DOHH2 (cell line): ENCODE measurements around the gene PDIA4.
"Not testable (repeated sequence)": the region's sequence is repeated elsewhere in the genome, so short reads cannot be mapped to it uniquely, and the experiment has no call there.

Source experiments
- H3F3A ChIP-seq: fragments of 200-600 bp; sonication (generic), shearing (Covaris generic); 2 replicates; pipeline ENCODE4 v1.6.0; 2016; ENCODE audit warnings: antibody characterized with exemption, mild to moderate bottlenecking; ENCODE audit not compliant: control insufficient read depth, insufficient read depth
- H3K27ac ChIP-seq: fragments of 200-600 bp; sonication (generic); 2 replicates; pipeline ENCODE4 v1.5.1; 2014; ENCODE audit warnings: low read depth, mild to moderate bottlenecking, low read length, moderate library complexity
- H3K27me3 ChIP-seq: fragments of 200-600 bp; sonication (generic); 2 replicates; pipeline ENCODE4 v1.6.1; 2014; ENCODE audit warnings: mild to moderate bottlenecking, low read length, mixed read lengths; ENCODE audit not compliant: control insufficient read depth
- H3K36me3 ChIP-seq: fragments of 200-600 bp; sonication (generic); 2 replicates; pipeline ENCODE4 v1.6.1; 2014; ENCODE audit warnings: mild to moderate bottlenecking, low read length, moderate library complexity, mixed read lengths; ENCODE audit not compliant: control insufficient read depth
- H3K4me1 ChIP-seq: fragments of 200-600 bp; sonication (generic); 2 replicates; pipeline ENCODE4 v1.6.1; 2014; ENCODE audit warnings: mild to moderate bottlenecking, low read length, mixed read lengths; ENCODE audit not compliant: control insufficient read depth
- H3K4me2 ChIP-seq: fragments of 200-600 bp; sonication (generic); 2 replicates; pipeline ENCODE4 v1.6.0; 2014; ENCODE audit warnings: mild to moderate bottlenecking, low read length, moderate library complexity
- H3K4me3 ChIP-seq: fragments of 200-600 bp; sonication (generic); 2 replicates; pipeline ENCODE4 v1.5.1; 2014; ENCODE audit warnings: mild to moderate bottlenecking, low read length, mixed read lengths
- H3K79me2 ChIP-seq: fragments of 200-600 bp; sonication (generic); 2 replicates; pipeline ENCODE4 v1.6.1; 2014; ENCODE audit warnings: mild to moderate bottlenecking, low read length, mixed read lengths; ENCODE audit not compliant: control insufficient read depth
- H3K9me2 ChIP-seq: fragments of 200-600 bp; sonication (generic); replicated peaks from 2 replicates; pipeline ENCODE4 v1.6.1; 2014; ENCODE audit warnings: mild to moderate bottlenecking, low read length, mixed read lengths; ENCODE audit not compliant: control insufficient read depth
- H3K9me3 ChIP-seq: fragments of 200-600 bp; sonication (generic); 2 replicates; pipeline ENCODE4 v1.6.1; 2014; ENCODE audit warnings: antibody characterized with exemption, low read length, mixed read lengths; ENCODE audit not compliant: control insufficient read depth, insufficient read depth
- H4K20me1 ChIP-seq: fragments of 200-600 bp; sonication (generic); 2 replicates; pipeline ENCODE4 v1.6.0; 2014; ENCODE audit warnings: low read depth, mild to moderate bottlenecking, antibody characterized with exemption, low read length, moderate library complexity; ENCODE audit not compliant: control insufficient read depth, insufficient read depth
- EZH2phosphoT487 ChIP-seq: fragments of 200-600 bp; sonication (generic); IDR thresholded peaks from 2 replicates; pipeline ENCODE4 v1.6.1; 2017; ENCODE audit warnings: borderline replicate concordance, mild to moderate bottlenecking, antibody characterized with exemption, low read length, moderate library complexity, mixed read lengths
- TF ChIP-seq, protein P1 (sequence below): fragments of 200-600 bp; sonication (generic); IDR thresholded peaks from one replicate; pipeline ENCODE4 v1.5.1; 2014; ENCODE audit warnings: antibody characterized with exemption, mild to moderate bottlenecking, low read depth, low read length; ENCODE audit not compliant: poor library complexity, severe bottlenecking

Gene PDIA4

GRCh38 chr7:149063476-149063875 is 35.2 kb upstream of the PDIA4 start:
- H3K27ac ChIP-seq = no peak overlapping the region
- H3F3A ChIP-seq = peaks cover 11% of the 10 kb centered on the region
- TF ChIP-seq, protein P1, sequence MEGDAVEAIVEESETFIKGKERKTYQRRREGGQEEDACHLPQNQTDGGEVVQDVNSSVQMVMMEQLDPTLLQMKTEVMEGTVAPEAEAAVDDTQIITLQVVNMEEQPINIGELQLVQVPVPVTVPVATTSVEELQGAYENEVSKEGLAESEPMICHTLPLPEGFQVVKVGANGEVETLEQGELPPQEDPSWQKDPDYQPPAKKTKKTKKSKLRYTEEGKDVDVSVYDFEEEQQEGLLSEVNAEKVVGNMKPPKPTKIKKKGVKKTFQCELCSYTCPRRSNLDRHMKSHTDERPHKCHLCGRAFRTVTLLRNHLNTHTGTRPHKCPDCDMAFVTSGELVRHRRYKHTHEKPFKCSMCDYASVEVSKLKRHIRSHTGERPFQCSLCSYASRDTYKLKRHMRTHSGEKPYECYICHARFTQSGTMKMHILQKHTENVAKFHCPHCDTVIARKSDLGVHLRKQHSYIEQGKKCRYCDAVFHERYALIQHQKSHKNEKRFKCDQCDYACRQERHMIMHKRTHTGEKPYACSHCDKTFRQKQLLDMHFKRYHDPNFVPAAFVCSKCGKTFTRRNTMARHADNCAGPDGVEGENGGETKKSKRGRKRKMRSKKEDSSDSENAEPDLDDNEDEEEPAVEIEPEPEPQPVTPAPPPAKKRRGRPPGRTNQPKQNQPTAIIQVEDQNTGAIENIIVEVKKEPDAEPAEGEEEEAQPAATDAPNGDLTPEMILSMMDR = no peak
- no peak for TF ChIP-seq EZH2phosphoT487
- no peaks in the 10 kb centered on the region for H3K9me2 ChIP-seq
- H3K4me1 ChIP-seq = peaks cover 26% of the 10 kb centered on the region
- no peak overlapping the region for H3K4me3 ChIP-seq
- no peaks in the 10 kb centered on the region for H3K79me2 ChIP-seq
- no peaks in the 10 kb centered on the region for H3K27me3 ChIP-seq
- peaks cover 7% of the 10 kb centered on the region for H3K36me3 ChIP-seq
- H3K9me3 ChIP-seq = no peaks in the 10 kb centered on the region
- no peak overlapping the region for H3K4me2 ChIP-seq
- no peaks in the 10 kb centered on the region for H4K20me1 ChIP-seq

DNA sequence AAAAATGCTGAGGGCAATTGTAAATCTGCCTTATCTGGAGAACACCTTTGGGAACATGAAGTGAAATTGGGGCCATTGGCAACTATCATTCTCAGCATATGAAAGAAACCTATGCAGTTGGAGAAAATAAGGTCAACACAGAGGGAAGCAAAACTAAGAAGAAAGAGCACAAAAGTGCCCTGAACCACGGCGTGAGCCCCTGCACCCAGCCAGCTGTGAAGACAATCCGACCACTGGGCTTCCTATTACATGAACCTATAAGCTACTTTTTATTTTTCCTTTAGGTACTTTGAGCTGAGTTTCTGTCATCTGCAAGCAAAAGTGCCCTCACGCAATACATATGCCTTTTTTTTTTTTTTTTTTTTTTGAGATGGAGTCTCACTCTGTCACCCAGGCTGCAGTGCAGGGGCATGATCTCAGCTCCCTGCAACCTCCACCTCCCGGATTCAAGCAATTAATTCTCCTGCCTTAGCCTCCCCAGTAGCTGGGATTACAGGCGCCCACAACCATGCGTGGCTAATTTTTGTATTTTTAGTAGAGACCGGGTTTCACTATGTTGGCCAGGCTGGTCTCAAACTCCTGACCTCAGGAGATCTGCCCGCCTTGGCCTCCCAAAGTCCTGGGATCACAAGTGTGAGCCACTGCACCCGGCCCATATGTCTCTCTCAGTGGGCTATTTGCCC is 34.1 kb upstream of the PDIA4 start:
- H3K27me3 ChIP-seq, H3K9me2 ChIP-seq, H3K4me3 ChIP-seq, H3K27ac ChIP-seq, H3K4me2 ChIP-seq, H4K20me1 ChIP-seq, H3K9me3 ChIP-seq, H3K36me3 ChIP-seq, H3K79me2 ChIP-seq, H3F3A ChIP-seq: not testable (repeated sequence)
- peaks cover 26% of the 10 kb centered on the region for H3K4me1 ChIP-seq

GRCh38 chr7:149060156-149060555 is 31.9 kb upstream of the PDIA4 start:
- Histone ChIP-seq H3K4me3 (no peak overlapping the region), H3K4me1 (peaks cover 23% of the 10 kb centered on the region), H3F3A (peaks cover 9% of the 10 kb centered on the region), H3K9me2 (no peaks in the 10 kb centered on the region), H3K27ac (no peak overlapping the region), H3K36me3 (no peaks in the 10 kb centered on the region), H3K4me2 (no peak overlapping the region), H4K20me1 (no peaks in the 10 kb centered on the region), H3K79me2 (no peaks in the 10 kb centered on the region), H3K27me3 (no peaks in the 10 kb centered on the region), H3K9me3 (no peaks in the 10 kb centered on the region)
- TF ChIP-seq, protein P1 = no peak

DNA sequence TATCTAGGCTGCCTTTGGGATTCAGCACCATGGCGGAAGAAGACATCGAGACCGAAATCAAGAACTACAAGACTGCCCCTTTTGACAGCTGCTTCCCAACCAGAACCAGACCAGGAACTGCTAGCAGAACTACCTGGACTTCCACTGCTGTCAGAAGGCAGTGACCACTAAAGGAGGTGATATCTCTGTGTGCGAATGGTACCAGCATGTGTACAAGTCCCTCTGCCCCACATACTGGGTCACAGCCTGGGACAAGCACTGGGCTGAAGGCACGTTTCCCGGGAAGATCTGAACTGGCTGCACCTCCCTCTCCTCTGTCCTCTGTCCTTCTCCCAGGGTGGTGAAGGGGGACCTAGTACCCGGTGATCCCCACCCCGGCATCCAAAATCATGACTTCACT is 25.6 kb upstream of the PDIA4 start:
- Histone ChIP-seq H3F3A (no peaks in the 10 kb centered on the region), H3K9me2 (no peaks in the 10 kb centered on the region), H3K79me2 (no peaks in the 10 kb centered on the region), H3K9me3 (no peaks in the 10 kb centered on the region), H4K20me1 (no peaks in the 10 kb centered on the region), H3K4me1 (no peaks in the 10 kb centered on the region), H3K27me3 (peaks cover 2% of the 10 kb centered on the region; the same call in 1 of the 2 replicates), H3K4me2 (no peak overlapping the region), H3K36me3 (no peaks in the 10 kb centered on the region), H3K4me3 (no peak overlapping the region), H3K27ac (no peak overlapping the region)
- TF ChIP-seq EZH2phosphoT487 = no peak
- TF ChIP-seq, protein P1 = no peak
